ENCODE data around the gene RNASEL. TPM values are rescaled to one million over a fixed set of nuclear protein-coding genes. Genes with fewer than 3 reads are reported as not detected.

Gene RNASEL
- total and polyA plus RNA-seq, 4 donors: 1.3 to 3.9 (median 2.4) TPM

DNA sequence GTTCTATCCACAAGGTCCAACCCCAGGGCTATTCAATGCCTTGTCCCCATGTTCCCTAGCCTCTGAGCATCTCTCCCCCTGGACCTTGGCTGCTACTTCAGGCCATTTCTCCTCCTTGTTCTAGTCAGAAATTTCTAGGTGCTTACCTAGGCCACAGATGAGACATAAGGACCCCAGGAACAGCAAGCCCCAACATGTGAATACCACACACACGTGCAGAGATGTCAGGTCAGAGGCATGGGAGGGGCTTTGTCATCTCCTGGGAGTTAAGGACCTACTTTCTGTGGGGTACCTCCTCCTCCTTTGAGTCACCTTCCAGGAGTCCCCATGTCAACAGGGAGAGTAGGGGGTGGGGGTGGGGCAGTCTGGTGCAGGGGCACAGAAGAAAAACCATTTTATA lies 22.3 kb upstream of the RNASEL start:
- H3K27ac ChIP-seq (ENCODE audit: low read depth in 1 of 2, low read length in 2 of 2): no peak overlapping the region
- no peaks in the 10 kb centered on the region for H3K9me3 ChIP-seq (ENCODE audit: control insufficient read depth in 4 of 4, low read length in 3 of 4)
- H3K27me3 ChIP-seq (ENCODE audit: control insufficient read depth in 4 of 4, insufficient read depth in 4 of 4, low read length in 3 of 4): no peaks in the 10 kb centered on the region
- no peaks in the 10 kb centered on the region for H3K36me3 ChIP-seq (ENCODE audit: control insufficient read depth in 4 of 4, insufficient read depth in 3 of 4, low read depth in 1 of 4, low read length in 3 of 4)
- WGBS: 81% methylated on average over 1 of the region's 1 CpG
- peaks cover 1 to 20% (median 11%) of the 10 kb centered on the region in 4 donors for H3K4me1 ChIP-seq (ENCODE audit: control insufficient read depth in 4 of 4, insufficient read depth in 4 of 4, low read length in 3 of 4)
- no peak overlapping the region for H3K4me3 ChIP-seq (ENCODE audit: low read depth in 1 of 3, low read length in 3 of 3)
- no peak overlapping the region for H3K9ac ChIP-seq (ENCODE audit: low read depth in 1 of 2, low read length in 2 of 2)
- DNase-seq (ENCODE audit: low spot score): no peak
- TF ChIP-seq JUND (IDR thresholded peaks at IDR 0.05): no peak
- TF ChIP-seq, protein P1, sequence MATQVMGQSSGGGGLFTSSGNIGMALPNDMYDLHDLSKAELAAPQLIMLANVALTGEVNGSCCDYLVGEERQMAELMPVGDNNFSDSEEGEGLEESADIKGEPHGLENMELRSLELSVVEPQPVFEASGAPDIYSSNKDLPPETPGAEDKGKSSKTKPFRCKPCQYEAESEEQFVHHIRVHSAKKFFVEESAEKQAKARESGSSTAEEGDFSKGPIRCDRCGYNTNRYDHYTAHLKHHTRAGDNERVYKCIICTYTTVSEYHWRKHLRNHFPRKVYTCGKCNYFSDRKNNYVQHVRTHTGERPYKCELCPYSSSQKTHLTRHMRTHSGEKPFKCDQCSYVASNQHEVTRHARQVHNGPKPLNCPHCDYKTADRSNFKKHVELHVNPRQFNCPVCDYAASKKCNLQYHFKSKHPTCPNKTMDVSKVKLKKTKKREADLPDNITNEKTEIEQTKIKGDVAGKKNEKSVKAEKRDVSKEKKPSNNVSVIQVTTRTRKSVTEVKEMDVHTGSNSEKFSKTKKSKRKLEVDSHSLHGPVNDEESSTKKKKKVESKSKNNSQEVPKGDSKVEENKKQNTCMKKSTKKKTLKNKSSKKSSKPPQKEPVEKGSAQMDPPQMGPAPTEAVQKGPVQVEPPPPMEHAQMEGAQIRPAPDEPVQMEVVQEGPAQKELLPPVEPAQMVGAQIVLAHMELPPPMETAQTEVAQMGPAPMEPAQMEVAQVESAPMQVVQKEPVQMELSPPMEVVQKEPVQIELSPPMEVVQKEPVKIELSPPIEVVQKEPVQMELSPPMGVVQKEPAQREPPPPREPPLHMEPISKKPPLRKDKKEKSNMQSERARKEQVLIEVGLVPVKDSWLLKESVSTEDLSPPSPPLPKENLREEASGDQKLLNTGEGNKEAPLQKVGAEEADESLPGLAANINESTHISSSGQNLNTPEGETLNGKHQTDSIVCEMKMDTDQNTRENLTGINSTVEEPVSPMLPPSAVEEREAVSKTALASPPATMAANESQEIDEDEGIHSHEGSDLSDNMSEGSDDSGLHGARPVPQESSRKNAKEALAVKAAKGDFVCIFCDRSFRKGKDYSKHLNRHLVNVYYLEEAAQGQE (IDR thresholded peaks at IDR 0.05): no peak
- no peak for TF ChIP-seq HNF4A (conservative IDR thresholded peaks at IDR 0.05)

- 82% methylated on average over 6 of the region's 6 CpGs for WGBS
- Histone ChIP-seq H3K9me3 (ENCODE audit: control insufficient read depth in 4 of 4, low read length in 3 of 4) (no peaks in the 10 kb centered on the region), H3K4me1 (ENCODE audit: control insufficient read depth in 4 of 4, insufficient read depth in 4 of 4, low read length in 3 of 4) (peaks cover 1 to 14% (median 6%) of the 10 kb centered on the region in 4 donors), H3K36me3 (ENCODE audit: control insufficient read depth in 4 of 4, insufficient read depth in 3 of 4, low read depth in 1 of 4, low read length in 3 of 4) (no peaks in the 10 kb centered on the region), H3K27ac (ENCODE audit: low read depth in 1 of 2, low read length in 2 of 2) (no peak overlapping the region), H3K9ac (ENCODE audit: low read depth in 1 of 2, low read length in 2 of 2) (no peak overlapping the region), H3K27me3 (ENCODE audit: control insufficient read depth in 4 of 4, insufficient read depth in 4 of 4, low read length in 3 of 4) (no peaks in the 10 kb centered on the region), H3K4me3 (ENCODE audit: low read depth in 1 of 3, low read length in 3 of 3) (no peak overlapping the region)
- DNase-seq (ENCODE audit: low spot score): no peak
- TF ChIP-seq TAF1 (conservative IDR thresholded peaks at IDR 0.05): no peak
- TF ChIP-seq HNF4G (IDR thresholded peaks at IDR 0.05): no peak
- no peak for TF ChIP-seq ZBTB33 (IDR thresholded peaks at IDR 0.05)
- TF ChIP-seq FOXA2 (IDR thresholded peaks at IDR 0.05): no peak
- TF ChIP-seq, protein P1 (IDR thresholded peaks at IDR 0.05): no peak
- TF ChIP-seq, protein P2, sequence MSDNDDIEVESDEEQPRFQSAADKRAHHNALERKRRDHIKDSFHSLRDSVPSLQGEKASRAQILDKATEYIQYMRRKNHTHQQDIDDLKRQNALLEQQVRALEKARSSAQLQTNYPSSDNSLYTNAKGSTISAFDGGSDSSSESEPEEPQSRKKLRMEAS (IDR thresholded peaks at IDR 0.05): no peak
Observed at GRCh38 chr1:182610606-182611194, 21.6 kb upstream of the RNASEL start.

Measured in liver (tissue), 9 donors.